Measurements from ENCODE around the gene WHAMM.
"Not testable (repeated sequence)": the region's sequence is repeated elsewhere in the genome, so short reads cannot be mapped to it uniquely, and the experiment has no call there.

The WHAMM gene

GRCh38 chr15:82799183-82799841, 10.1 kb upstream of the WHAMM start:
- in situ Hi-C loops (cut with MboI; ENCODE audit: low sequenced_read_pairs): no loop called here

- in situ Hi-C loops (cut with MboI; ENCODE audit: low sequenced_read_pairs): no loop called here
Observed at GRCh38 chr15:82802497-82802896, 6.9 kb upstream of the WHAMM start.

- in situ Hi-C loops (cut with MboI; ENCODE audit: low sequenced_read_pairs): no loop called here
Observed at GRCh38 chr15:82803793-82804574, 5.4 kb upstream of the WHAMM start.

- in situ Hi-C loops (cut with MboI; ENCODE audit: low sequenced_read_pairs): no loop called here
Observed at GRCh38 chr15:82804575-82804949, 4.9 kb upstream of the WHAMM start.

GRCh38 chr15:82805994-82806406, 3.4 kb upstream of the WHAMM start, which contains the start of gene FSD2:
Gene FSD2 (minus strand): TSS chr15:82806069. CDS start chr15:82787390, 18,679 bp downstream.
- in situ Hi-C loops (cut with MboI; ENCODE audit: low sequenced_read_pairs): no loop called here

- in situ Hi-C loops (cut with MboI; ENCODE audit: low sequenced_read_pairs): no loop called here
Observed at GRCh38 chr15:82807920-82808633, 1.4 kb upstream of the WHAMM start.

GRCh38 chr15:82808634-82809041, 790 bp upstream of the WHAMM start:
- in situ Hi-C loops (cut with MboI; ENCODE audit: low sequenced_read_pairs): no loop called here

GRCh38 chr15:82810061-82810889, 847 bp downstream of the WHAMM start:
- in situ Hi-C loops (cut with MboI; ENCODE audit: low sequenced_read_pairs): no loop called here

- in situ Hi-C loops (cut with MboI; ENCODE audit: low sequenced_read_pairs): no loop called here
Observed at GRCh38 chr15:82810890-82811426, 1.5 kb downstream of the WHAMM start.

GRCh38 chr15:82812994-82813393, 3.6 kb downstream of the WHAMM start:
- in situ Hi-C loops (cut with MboI; ENCODE audit: low sequenced_read_pairs): no loop called here

- in situ Hi-C loops (cut with MboI; ENCODE audit: low sequenced_read_pairs): no loop called here
Observed at GRCh38 chr15:82820128-82820527, 10.7 kb downstream of the WHAMM start.

- in situ Hi-C loops (cut with MboI; ENCODE audit: low sequenced_read_pairs): not testable (repeated sequence)
Observed at GRCh38 chr15:82821396-82821795, 12.0 kb downstream of the WHAMM start.

GRCh38 chr15:82821851-82822250, 12.4 kb downstream of the WHAMM start:
- in situ Hi-C loops (cut with MboI; ENCODE audit: low sequenced_read_pairs): not testable (repeated sequence)

- in situ Hi-C loops (cut with MboI; ENCODE audit: low sequenced_read_pairs): no loop called here
Observed at GRCh38 chr15:82823049-82823448, 13.6 kb downstream of the WHAMM start.

GRCh38 chr15:82828075-82828474, 18.6 kb downstream of the WHAMM start:
- in situ Hi-C loops (cut with MboI; ENCODE audit: low sequenced_read_pairs): loop anchor here (25.0 kb wide), 1 partner anchor 291 kb away; the partner anchor contains the start of gene RPS17

GRCh38 chr15:82829234-82829633, 19.8 kb downstream of the WHAMM start:
- in situ Hi-C loops (cut with MboI; ENCODE audit: low sequenced_read_pairs): loop anchor here (25.0 kb wide), 1 partner anchor 292 kb away; the partner anchor contains the start of gene RPS17

- in situ Hi-C loops (cut with MboI; ENCODE audit: low sequenced_read_pairs): loop anchor here (10.0 to 25.0 kb wide), 2 partner anchors 174 to 293 kb away; partner anchors contain the start of gene RPS17
Observed at GRCh38 chr15:82830427-82831173, 21.2 kb downstream of the WHAMM start.

GRCh38 chr15:82831894-82832600, 22.6 kb downstream of the WHAMM start:
- in situ Hi-C loops (cut with MboI; ENCODE audit: low sequenced_read_pairs): loop anchor here (10.0 to 25.0 kb wide), 2 partner anchors 173 to 295 kb away; partner anchors contain the start of gene RPS17

All from HL-60/S4 treated with phorbol 12-myristate 13-acetate at 8.2 ng/mL for 4 days and 3 days (cell line).